Bone marrow (tissue), 2 donors: ENCODE measurements around the gene NIF3L1.
"Not testable (repeated sequence)": the region's sequence is repeated elsewhere in the genome, so short reads cannot be mapped to it uniquely, and the experiment has no call there.

Experiments used
- DNase-seq, 2 donors: peaks; one replicate each; lab custom pipeline; 2025; lab: John Stamatoyannopoulos, UW

The NIF3L1 gene

DNA sequence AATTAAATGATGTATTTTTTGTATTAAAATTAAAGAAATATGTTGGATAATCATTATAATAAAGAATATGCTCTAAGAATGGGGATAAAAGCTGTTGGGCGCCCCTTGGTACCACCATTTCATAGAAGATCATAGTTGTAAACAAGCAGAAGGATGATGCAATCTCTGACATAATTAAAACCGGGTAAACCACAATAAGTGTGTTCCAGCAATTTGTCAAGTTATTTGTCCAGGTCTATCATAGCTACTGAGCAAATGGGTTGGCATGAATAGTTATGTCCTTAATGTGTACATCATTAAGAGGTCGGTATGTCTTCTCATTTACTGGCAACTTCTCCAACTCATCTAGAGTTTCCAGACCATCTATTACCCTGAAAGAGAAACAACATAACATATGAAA, 18.0 kb upstream of the NIF3L1 start:
- no peak for DNase-seq

DNA sequence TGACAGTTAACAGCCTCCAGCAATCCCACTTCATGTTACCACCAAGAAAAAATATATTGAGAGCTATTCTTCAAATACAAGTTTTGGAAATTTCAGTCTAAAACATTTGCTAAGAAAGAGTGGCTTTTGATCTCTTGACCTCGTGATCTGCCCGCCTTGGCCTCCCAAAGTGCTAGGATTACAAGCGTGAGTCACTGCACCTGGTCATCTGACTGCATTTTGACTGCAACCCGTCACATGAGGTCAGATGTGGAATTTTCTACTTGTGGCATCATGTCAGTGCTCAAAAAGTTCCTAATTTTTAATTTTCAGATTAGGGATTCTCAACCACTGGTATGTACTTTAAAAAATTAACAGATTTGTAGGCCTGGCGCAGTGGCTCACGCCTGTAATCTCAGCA, 15.6 kb upstream of the NIF3L1 start:
- no peak for DNase-seq

DNA sequence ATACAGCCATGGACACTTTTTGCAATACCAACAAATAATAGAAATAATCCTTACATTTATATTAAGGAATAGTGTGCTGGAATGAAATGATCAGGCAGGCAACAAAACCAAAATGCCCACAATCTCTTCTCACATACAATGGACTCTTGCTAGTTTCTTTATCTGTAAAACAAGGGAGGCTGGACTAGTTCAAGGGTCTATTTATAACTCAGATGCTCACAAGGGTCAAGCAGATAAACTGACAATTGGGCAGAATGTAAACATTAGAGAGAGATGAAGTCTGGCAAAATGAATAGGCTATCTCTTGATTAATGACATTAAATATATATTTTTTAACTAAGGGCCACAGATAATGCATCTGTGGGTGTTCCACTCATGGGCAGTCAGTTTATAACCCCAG, 11.7 kb upstream of the NIF3L1 start:
- no peak for DNase-seq

DNA sequence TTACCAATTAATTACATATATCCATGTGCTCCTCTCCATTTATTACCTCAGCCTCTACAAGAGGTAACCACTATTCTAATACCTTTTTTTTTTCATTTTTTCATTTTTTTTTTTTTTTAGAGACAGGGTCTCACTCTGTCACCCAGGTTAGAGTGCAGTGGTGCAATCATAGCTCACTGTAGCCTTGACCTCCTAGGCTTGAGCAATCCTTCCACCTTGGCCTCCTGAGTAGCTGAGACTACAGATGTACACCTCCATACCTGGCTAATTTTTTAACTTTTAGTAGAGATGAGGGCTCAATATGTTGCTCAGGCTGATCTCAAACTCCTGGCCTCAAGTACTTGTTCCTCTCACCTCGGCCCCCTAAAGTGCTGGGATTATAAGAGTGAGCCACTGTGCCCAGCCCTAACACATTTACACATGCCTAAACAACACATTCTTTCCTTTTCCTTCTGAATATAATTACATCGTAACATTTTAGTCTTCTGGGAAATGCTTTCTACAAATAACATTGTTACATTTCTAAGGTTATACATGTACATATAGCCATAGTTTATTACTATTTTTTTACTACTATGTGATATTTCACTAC, 10.8 kb upstream of the NIF3L1 start:
- no peak for DNase-seq

DNA sequence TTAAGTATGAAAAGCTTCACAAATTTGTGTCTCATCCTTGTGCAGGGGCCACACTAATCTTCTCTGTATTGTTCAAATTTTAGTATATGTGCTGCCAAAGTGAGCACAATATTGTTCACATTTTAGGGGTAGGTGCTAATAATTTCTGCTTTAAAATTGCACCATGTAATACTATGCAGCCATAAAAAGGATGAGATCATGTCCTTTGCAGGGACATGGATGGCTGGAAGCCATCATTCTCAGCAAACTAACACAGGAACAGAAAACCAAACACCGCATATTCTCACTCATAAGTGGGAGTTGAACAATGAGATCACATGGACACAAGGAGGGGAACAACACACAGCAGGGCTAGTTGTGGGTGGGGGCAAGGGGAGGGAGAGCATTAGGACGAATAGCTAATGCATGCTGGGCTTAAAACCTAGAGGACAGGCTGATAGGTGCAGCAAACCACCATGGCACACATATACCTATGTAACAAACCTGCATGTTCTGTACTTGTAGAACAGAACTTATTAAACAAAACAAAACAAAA, 7.4 kb upstream of the NIF3L1 start:
- not testable (repeated sequence) for DNase-seq

DNA sequence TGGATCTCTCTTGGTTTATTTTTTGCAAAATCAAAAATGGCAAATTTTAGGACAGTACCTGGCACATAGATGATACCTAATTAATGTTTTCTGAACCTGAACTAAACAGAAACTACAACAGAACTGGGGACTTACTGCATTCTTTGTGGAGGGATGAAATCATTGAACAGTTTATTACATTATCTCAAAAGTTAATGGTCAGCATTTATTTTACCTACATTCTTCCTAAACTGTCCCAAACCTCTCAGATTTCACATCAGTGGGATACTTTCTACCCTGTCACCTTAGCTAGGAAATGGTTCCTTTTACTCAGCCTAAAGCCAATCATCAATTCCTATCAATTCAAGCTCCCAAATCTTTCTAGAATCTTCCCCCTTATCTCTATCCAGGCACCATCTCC, 10.3 kb downstream of the NIF3L1 start:
- no peak for DNase-seq

DNA sequence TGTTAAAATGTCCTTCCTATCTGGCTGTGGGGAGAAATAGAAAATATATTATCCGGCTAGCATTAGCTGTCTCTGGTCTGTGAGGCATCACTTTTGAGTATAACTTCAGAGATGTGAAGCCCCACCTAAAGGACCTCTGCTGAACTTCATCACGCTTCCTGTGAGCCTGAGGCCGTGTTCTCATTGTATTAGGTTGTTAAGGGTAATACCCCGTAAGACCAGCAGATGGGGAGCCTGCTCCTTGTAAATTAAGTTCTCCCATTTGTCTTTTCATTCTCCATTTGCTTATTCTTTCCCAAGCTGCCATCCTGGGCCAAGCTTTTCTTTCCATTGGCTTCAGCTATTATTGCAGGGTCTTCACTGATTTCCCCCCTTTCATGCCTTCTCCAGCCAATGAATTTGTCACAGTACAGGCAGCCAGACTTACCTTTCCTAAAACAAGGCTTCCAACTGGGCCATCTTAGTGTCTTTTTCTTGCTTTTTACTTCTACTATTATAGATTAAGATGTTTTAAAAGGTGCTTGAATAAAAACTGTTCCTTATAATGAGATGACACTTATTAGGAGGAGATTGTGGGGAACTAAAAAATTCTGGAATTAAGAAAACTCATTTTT, 12.4 kb downstream of the NIF3L1 start:
- DNase-seq = peak; percentile 11 to 94

DNA sequence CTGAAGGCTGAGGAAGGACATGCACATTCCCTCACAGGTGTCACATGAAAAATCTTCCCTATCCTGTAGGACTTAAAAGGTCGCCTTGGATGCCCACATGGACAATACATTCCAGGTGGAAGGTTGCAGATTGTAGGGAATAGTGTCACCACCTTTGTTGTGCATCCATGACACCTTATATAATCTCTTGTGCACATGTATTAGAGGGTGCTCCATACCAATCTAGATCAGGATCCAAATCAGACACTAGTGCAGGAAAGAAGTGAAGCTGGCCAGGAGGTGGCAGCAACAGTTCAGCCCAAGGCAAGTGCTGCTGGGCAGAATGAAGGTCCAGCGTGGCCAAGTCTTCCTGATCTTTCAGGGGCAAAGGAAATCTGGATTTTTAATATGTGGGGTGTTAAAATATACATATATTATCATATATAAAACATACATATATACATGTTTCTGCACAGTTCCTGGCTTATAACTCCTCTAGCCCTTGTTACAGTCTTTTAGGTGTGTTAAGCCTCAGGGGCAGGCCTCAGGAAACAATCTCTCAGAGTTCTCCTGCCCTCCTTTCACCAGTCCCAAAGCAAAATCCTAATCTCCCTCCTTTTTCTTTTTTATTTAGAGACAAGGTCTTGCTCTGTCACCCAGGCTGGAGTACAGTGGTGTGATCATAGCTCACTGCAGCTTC, 16.6 kb downstream of the NIF3L1 start:
- DNase-seq = peak; percentile 3 to 63

DNA sequence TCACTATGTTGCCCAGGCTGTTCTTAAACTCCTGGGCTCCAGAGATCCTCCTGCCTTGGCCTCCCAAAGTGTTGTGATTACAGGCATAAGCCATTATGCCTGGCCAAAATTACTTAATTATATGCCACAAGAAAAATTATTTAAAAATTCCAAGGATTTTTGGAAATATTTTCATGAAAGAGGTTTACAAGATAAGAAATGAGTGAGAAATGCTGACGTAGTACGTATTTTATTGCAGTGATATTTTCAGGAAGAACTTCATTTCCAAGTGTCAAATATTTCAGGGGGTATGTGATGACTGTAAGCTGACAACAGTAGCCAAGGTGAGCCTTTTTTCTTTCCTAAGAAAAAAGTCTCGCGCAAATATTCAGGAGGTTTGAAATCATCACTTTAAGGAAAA, 20.8 kb downstream of the NIF3L1 start:
- DNase-seq = no peak

DNA sequence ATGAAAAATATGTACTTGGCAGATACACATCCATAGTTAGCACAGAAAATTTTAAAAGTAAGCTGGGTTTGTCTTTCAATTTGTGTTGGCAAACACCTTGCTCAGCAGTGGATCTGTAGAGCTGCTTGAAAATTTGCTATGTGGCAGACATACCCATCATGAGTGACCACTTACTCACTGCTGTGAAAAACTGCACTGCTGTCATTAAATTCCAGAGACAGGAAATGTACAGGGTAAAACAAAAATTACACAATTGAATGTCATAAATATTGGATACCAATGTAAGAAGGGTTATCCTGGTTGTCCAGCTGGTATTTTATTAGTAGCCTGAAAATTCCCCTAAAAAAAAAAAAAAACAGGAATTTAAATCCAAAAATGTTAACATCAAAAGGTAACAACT, 24.5 kb downstream of the NIF3L1 start:
- no peak for DNase-seq

DNA sequence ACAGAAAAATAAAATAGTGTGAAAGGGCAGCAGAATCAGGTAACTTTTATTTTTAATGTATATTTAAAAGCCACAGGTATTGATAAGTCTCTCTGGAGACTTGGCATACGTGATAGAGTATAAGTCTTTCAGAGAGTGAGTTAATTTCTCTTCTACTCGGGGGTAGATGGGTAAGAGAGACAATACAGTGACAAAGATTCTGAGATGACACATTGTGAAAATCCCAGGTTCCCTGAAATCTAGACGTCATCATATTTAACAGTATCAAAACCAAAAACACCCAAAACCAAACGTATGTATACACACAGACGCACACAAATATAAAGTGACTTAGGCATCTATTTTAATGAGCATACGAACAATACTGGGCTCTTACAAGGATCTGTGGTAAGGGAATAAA, 33.3 kb downstream of the NIF3L1 start:
- DNase-seq = no peak

DNA sequence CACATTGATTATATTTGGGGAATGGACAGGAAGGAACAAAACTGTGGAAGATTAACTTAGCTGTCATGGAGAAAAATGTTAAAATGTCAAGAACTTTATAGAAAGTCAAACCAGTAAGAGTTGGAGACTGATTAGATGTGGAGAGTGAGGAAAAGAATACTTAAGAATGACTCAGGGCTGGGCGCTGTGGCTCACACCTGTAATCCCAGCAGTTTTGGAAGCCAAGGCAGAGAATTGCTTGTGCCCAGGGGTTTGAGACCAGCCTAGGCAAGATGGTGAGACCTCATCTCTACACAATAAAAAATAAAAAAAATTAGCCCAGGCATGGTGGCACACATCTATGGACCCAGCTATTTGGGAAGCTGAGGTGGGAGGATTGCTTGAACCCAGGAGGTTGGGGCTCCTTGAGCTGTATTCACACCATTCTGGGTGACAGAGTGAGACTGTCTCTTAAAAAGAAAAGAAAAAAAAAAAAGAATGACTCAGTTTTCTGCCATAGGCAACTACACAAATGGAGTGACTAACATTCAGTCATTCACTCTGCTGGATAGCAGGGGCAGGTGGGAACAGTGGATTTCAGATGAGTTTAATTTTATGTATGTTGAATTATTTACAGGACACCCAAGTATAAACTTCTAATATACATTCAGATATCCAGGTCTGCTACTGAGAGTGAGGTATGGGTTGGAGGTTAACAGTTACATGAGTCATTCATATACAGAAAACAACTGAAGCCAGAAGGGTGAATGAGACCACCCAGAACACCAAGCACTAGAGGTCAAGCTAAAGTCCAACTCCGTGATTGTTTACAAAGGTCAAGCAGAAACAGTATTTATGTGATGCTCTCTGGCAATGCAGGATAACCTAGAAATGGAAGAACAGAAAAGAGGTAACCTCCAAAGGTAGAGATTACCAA, 40.4 kb downstream of the NIF3L1 start:
- no peak for DNase-seq

DNA sequence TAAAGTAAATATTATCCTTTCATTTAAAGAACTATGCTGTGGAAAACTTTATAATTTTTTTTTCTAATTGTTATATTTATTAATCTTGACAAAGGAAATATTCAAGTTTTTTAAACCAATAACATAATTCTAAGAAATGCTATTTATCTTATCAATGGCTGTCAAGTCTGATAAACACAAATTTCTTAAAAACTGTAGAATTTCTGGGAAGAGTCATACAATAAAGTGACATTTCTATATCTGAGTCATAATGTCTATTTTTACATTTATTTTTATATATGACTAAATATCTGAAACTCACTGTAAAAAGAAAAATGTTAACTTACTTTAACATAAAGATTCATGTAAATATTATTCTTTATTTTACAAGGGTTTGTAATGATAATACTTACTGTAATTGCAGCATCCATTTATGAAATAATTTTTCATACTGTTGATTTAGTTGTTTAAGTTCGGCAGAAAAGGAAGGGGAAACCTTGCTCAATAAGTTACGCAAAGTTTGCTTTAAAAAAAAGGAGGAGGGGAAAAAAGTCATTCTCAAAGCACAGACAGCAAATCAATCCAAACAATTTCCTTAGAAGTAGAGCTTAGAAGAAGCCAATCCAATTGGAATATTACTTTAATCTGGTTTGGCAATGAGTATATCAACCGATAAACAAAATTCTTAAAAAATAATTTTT, 41.9 kb downstream of the NIF3L1 start:
- DNase-seq = no peak

DNA sequence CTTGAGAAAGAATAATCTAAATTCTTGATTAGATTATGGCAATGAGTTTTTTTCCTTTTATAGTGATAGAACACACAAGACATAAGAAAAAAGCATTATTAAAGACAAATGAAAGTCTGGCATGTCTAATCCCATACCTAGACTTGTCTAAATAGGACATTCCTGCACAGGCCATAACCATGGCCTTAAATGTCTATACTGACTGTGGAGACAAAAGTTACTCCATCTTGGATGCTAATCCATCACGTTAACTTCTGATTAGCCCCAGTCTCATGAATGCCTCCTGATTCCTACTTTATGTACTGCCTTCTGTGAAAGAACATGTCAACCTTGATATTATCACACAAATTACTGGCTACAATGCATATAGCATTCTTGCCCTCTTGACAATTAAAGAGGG, 50.7 kb downstream of the NIF3L1 start:
- DNase-seq = no peak

DNA sequence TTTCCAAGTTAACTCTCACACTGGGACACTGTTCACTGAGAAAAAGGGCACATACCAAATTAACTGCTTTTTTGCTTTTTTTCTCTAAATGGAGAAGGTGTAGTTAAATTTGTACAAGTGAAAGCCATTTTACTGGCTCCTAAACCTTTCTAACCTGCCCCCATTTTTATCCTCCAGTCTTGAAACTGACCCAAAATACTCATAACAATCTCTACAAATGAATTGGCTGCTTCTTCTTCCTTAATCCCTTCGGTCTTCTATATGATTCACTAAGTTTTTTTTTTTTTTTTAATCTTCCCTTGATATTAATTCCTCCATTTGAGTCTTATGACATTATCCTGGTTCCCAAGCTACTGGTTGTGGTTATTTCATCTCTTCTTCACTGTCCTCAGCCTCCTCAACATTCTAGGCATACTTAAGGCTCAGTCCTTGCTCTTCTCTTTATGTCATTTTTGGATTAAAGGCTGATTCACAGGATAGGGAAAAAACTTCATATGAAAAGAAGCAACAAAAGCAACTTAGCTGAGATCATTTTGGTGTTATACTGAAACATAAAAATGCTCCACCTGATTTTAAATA, 54.4 kb downstream of the NIF3L1 start:
- no peak for DNase-seq

DNA sequence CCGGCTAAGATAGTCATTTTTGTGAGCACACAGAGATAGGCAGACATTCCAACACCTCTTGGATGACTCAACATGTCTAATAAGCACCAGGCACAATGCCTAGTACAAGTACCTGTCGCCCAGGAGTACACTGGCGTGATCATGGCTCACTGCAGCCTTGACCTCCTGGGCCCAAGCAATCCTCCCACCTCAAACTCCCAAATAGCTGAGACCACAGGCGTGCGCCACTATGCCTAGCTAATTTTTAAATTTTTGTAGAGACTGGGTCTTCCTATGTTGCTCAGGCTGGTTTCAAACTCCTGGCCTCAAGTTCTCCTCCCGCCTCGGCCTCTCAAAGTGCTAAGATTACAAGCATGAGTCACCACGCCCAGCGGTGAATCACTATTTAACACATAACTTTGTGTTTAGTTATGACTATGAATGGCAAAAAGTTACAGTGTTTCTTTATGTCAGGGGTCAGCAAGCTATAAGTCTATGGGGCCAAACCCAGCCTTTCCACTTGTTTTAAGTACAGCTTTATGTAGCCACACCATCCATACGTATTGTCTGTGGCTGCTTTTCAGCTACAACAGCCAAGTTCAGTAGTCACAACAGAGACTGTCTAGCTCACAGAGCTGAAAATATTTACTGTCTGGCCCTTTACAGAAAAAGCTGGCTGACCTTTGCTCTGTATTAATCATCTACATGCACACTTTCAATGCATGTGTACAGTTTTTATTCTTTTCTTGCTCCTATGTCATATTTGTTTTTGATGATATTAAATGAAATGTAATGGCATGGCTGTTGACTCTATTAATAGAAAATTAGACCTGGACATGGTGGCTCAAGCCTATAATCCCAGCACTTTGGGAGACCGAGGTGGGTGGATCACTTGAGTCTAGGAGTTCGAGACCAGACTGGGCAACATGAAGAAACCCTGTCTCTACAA, 55.6 kb downstream of the NIF3L1 start:
- DNase-seq = no peak

DNA sequence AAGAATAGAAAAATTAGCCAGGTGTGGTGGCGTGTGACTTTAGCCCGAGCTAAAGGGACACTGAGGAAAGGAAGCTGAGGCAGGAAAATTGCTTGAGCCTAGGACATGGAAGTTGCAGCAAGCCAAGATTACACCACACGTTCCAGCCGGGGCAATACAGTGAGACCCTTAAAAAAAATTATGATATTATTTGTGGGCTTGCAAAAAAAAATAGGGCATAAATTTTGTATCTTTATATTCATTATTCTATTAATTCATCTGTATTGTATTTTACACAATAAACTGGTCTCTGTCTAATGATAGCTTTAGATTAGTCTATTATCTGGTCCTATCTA, 56.2 kb downstream of the NIF3L1 start:
- DNase-seq = no peak

DNA sequence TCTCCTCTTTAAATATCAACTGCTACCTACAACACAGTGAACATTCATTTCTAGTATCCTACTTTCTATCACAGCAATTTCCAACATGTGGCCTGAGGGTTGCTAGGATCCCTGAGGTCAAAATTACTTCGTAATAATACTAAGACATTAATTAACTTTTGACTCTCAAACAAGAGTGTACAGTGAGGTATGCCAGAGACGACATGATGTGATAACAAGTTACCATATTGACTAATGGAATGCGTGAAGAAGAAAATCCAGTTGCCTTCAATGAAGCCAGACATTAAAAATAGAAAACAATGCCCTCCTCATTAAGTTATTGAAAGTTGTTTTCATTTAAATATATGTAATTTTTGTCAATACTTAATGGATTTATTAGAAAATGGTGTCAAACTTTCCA, 61.2 kb downstream of the NIF3L1 start:
- DNase-seq = no peak
